ENCODE measurements around the gene DNAH11. TPM values are rescaled to one million over a fixed set of nuclear protein-coding genes. Genes with fewer than 3 reads are reported as not detected.

Gene DNAH11, protein sequence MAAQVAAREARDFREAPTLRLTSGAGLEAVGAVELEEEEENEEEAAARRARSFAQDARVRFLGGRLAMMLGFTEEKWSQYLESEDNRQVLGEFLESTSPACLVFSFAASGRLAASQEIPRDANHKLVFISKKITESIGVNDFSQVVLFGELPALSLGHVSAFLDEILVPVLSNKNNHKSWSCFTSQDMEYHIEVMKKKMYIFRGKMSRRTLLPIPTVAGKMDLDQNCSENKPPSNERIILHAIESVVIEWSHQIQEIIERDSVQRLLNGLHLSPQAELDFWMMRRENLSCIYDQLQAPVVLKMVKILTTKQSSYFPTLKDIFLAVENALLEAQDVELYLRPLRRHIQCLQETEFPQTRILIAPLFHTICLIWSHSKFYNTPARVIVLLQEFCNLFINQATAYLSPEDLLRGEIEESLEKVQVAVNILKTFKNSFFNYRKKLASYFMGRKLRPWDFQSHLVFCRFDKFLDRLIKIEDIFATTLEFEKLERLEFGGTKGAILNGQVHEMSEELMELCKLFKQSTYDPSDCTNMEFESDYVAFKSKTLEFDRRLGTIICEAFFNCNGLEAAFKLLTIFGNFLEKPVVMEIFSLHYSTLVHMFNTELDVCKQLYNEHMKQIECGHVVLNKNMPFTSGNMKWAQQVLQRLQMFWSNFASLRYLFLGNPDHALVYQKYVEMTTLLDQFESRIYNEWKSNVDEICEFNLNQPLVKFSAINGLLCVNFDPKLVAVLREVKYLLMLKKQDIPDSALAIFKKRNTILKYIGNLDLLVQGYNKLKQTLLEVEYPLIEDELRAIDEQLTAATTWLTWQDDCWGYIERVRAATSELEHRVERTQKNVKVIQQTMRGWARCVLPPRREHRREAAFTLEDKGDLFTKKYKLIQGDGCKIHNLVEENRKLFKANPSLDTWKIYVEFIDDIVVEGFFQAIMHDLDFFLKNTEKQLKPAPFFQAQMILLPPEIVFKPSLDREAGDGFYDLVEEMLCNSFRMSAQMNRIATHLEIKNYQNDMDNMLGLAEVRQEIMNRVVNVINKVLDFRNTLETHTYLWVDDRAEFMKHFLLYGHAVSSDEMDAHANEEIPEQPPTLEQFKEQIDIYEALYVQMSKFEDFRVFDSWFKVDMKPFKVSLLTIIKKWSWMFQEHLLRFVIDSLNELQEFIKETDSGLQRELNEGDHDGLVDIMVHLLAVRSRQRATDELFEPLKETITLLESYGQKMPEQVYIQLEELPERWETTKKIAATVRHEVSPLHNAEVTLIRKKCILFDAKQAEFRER (N-terminal part only)
- under 1 TPM in 2 of 4 donors, not detected in 2; 0.24 to 0.33 TPM for polyA plus RNA-seq
- long read RNA-seq, donor 1 = 0 reads
- long read RNA-seq, donor 2 = 0 reads
- long read RNA-seq, donor 3, partial matches to known transcripts = 5 of 5 reads
- long read RNA-seq, donor 3, other reads (novel, unspliced or antisense) = 0 of 5 reads
- long read RNA-seq, donor 4 = 0 reads
- long read RNA-seq, donor 5 = 0 reads
- long read RNA-seq, donor 6 = 0 reads
- long read RNA-seq, donor 7, partial matches to known transcripts = 79 of 113 reads
- long read RNA-seq, donor 7, other reads (novel, unspliced or antisense) = 34 of 113 reads
- long read RNA-seq, donor 8 = 0 reads
- long read RNA-seq, donor 9 = 0 reads
- long read RNA-seq, donor 10, partial matches to known transcripts = 10 of 10 reads
- long read RNA-seq, donor 10, other reads (novel, unspliced or antisense) = 0 of 10 reads

DNA sequence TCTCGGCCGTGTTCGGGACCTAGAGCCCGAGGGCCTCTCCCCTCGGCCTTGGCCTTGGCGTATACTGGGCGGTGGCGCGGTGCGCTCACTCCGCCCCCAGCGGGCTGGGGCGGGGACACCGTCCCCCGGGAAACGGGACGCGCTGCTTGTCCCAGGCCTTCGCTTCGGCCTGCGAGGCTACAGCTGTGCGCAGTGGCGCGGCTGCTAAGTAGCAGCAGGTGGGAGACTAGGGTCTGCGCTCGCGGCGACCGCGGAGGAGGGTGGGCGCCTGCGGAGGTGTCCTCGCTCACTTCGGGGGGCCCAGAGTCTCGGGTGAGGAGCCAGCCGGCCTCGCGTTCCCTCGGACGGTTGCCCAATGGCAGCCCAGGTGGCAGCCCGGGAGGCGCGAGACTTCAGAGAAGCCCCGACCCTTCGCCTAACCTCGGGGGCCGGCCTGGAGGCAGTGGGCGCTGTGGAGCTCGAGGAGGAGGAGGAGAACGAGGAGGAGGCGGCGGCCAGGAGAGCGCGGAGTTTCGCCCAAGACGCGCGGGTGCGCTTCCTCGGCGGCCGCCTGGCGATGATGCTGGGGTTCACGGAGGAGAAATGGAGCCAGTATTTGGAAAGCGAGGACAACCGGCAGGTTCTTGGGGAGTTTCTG is at the start of gene DNAH11:
Gene DNAH11, plus strand, starts transcription at position 149 of the 637 bp plus-strand sequence. Its CDS starts 207 bp downstream, at position 356.
- Histone ChIP-seq H3K36me3 (ENCODE audit: control insufficient read depth in 3 of 3, insufficient read depth in 2 of 3, low read depth in 1 of 3, low read length in 3 of 3) (no peaks in the 10 kb centered on the region), H3K4me1 (ENCODE audit: control insufficient read depth in 3 of 3, insufficient read depth in 2 of 3, low read depth in 1 of 3, low read length in 2 of 3) (peaks cover 0 to 2% (median 0%) of the 10 kb centered on the region in 3 donors), H3K27ac (ENCODE audit: low read depth in 1 of 3, low read length in 2 of 3) (no peak within 1 kb of the TSS), H3K27me3 (ENCODE audit: control insufficient read depth in 3 of 3, insufficient read depth in 3 of 3, low read length in 3 of 3) (peaks cover 10 to 58% (median 16%) of the 10 kb centered on the region in 3 donors), H3K4me3 (ENCODE audit: low read depth in 1 of 3, low read length in 3 of 3) (peak within 1 kb of the TSS in 2 of 3 donors; percentile 22 to 37), H3K9me3 (ENCODE audit: control insufficient read depth in 2 of 2, insufficient read depth in 1 of 2, low read depth in 1 of 2, low read length in 1 of 2) (no peaks in the 10 kb centered on the region)
- FAIRE-seq = no peak
- DNase-seq = peak; percentile 39 to 47
- WGBS, 3 donors = 1 to 2% (median 1%) methylated on average over 63 to 66 of the region's 66 CpGs

DNA sequence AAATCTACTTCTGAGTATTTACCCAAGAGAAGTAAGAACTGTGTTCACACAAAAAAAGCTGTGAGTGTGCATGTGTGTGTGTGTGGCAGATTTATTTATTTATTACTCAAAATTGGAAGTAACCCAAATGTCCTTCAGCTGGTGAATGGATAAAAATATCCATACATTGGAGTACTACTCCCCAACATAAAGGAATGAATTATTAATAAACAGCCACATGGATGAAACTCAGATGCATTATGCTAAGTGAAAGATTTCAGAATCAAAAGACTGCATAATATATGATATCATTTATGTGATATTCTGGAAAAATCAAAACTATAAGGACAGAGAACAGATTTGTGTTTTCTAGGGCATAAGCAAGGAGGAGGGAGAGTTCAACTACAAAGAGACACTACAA is 47.1 kb upstream of the DNAH11 start:
- no peak for DNase-seq
- Histone ChIP-seq H3K27ac (ENCODE audit: low read depth in 1 of 3, low read length in 2 of 3) (no peak overlapping the region), H3K9me3 (ENCODE audit: control insufficient read depth in 2 of 2, insufficient read depth in 1 of 2, low read depth in 1 of 2, low read length in 1 of 2) (peaks cover 0 to 12% of the 10 kb centered on the region in 2 donors), H3K4me3 (ENCODE audit: low read depth in 1 of 3, low read length in 3 of 3) (no peak overlapping the region), H3K36me3 (ENCODE audit: control insufficient read depth in 3 of 3, insufficient read depth in 2 of 3, low read depth in 1 of 3, low read length in 3 of 3) (peaks cover 0 to 1% (median 0%) of the 10 kb centered on the region in 3 donors), H3K27me3 (ENCODE audit: control insufficient read depth in 3 of 3, insufficient read depth in 3 of 3, low read length in 3 of 3) (no peaks in the 10 kb centered on the region), H3K4me1 (ENCODE audit: control insufficient read depth in 3 of 3, insufficient read depth in 2 of 3, low read depth in 1 of 3, low read length in 2 of 3) (no peaks in the 10 kb centered on the region)
- no peak for FAIRE-seq

- H3K36me3 ChIP-seq (ENCODE audit: control insufficient read depth in 3 of 3, insufficient read depth in 2 of 3, low read depth in 1 of 3, low read length in 3 of 3) = no peaks in the 10 kb centered on the region
- no peak overlapping the region for H3K4me3 ChIP-seq (ENCODE audit: low read depth in 1 of 3, low read length in 3 of 3)
- no peak overlapping the region for H3K27ac ChIP-seq (ENCODE audit: low read depth in 1 of 3, low read length in 2 of 3)
- FAIRE-seq = no peak
- H3K27me3 ChIP-seq (ENCODE audit: control insufficient read depth in 3 of 3, insufficient read depth in 3 of 3, low read length in 3 of 3) = no peaks in the 10 kb centered on the region
- no peaks in the 10 kb centered on the region for H3K4me1 ChIP-seq (ENCODE audit: control insufficient read depth in 3 of 3, insufficient read depth in 2 of 3, low read depth in 1 of 3, low read length in 2 of 3)
- peaks cover 0 to 16% of the 10 kb centered on the region in 2 donors for H3K9me3 ChIP-seq (ENCODE audit: control insufficient read depth in 2 of 2, insufficient read depth in 1 of 2, low read depth in 1 of 2, low read length in 1 of 2)
- DNase-seq = no peak
Measured at GRCh38 chr7:21497072-21497471, 45.8 kb upstream of the DNAH11 start.

DNA sequence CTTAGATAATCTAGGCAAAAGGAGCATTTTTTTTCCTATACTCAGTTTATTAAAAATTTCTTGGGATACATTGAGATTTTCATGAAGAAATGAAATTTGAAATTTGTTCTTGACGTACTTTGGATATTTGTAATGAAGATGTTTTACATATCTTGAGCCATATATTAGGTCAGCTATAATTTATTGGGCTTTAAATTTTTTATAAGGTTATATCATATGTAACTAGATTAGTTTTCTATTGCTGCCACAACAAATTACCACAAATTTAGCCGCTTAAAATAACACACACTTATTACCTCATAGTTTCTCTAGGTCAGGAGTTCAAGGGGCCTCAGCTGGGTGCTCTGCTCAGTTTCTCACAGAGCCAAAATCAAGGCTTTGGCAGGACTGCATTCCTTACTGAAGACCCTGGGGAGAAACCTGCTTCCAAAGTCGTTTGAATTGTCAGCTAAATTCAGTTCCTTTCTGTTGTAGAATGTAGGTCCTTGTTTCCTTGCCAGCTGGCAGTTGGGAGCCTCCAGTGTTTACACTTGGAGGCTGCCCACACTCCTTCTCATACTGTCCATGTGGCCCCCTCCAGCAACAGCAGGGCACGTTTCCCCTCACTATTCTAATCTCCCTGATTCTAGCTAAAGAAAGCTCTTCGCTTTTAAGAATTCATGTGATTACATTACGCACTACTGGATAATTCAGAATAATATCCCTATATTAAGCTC is 42.6 kb upstream of the DNAH11 start:
- H3K27me3 ChIP-seq (ENCODE audit: control insufficient read depth in 3 of 3, insufficient read depth in 3 of 3, low read length in 3 of 3) = no peaks in the 10 kb centered on the region
- no peaks in the 10 kb centered on the region for H3K4me1 ChIP-seq (ENCODE audit: control insufficient read depth in 3 of 3, insufficient read depth in 2 of 3, low read depth in 1 of 3, low read length in 2 of 3)
- DNase-seq = no peak
- peaks cover 0 to 16% of the 10 kb centered on the region in 2 donors for H3K9me3 ChIP-seq (ENCODE audit: control insufficient read depth in 2 of 2, insufficient read depth in 1 of 2, low read depth in 1 of 2, low read length in 1 of 2)
- H3K36me3 ChIP-seq (ENCODE audit: control insufficient read depth in 3 of 3, insufficient read depth in 2 of 3, low read depth in 1 of 3, low read length in 3 of 3) = no peaks in the 10 kb centered on the region
- no peak for FAIRE-seq
- no peak overlapping the region for H3K27ac ChIP-seq (ENCODE audit: low read depth in 1 of 3, low read length in 2 of 3)
- H3K4me3 ChIP-seq (ENCODE audit: low read depth in 1 of 3, low read length in 3 of 3) = no peak overlapping the region
- 86 to 90% (median 88%) methylated on average over 6 of the region's 6 CpGs for WGBS, 3 donors

- H3K4me3 ChIP-seq (ENCODE audit: low read depth in 1 of 3, low read length in 3 of 3) = no peak overlapping the region
- no peaks in the 10 kb centered on the region for H3K4me1 ChIP-seq (ENCODE audit: control insufficient read depth in 3 of 3, insufficient read depth in 2 of 3, low read depth in 1 of 3, low read length in 2 of 3)
- WGBS, 3 donors = 61 to 84% (median 72%) methylated on average over 2 of the region's 2 CpGs
- DNase-seq (peak; percentile 11 to 29), FAIRE-seq (no peak)
- no peak overlapping the region for H3K27ac ChIP-seq (ENCODE audit: low read depth in 1 of 3, low read length in 2 of 3)
- H3K9me3 ChIP-seq (ENCODE audit: control insufficient read depth in 2 of 2, insufficient read depth in 1 of 2, low read depth in 1 of 2, low read length in 1 of 2) = peaks cover 0 to 12% of the 10 kb centered on the region in 2 donors
- H3K27me3 ChIP-seq (ENCODE audit: control insufficient read depth in 3 of 3, insufficient read depth in 3 of 3, low read length in 3 of 3) = no peaks in the 10 kb centered on the region
- H3K36me3 ChIP-seq (ENCODE audit: control insufficient read depth in 3 of 3, insufficient read depth in 2 of 3, low read depth in 1 of 3, low read length in 3 of 3) = peaks cover 0 to 8% (median 0%) of the 10 kb centered on the region in 3 donors
Measured at GRCh38 chr7:21504021-21504420, 38.8 kb upstream of the DNAH11 start.

- DNase-seq (peak; percentile 45 to 61), FAIRE-seq (no peak)
Measured at GRCh38 chr7:21507627-21508343, 35.1 kb upstream of the DNAH11 start.

More at GRCh38 chr7:21507627-21508343, 35.1 kb upstream of the DNAH11 start:
- Histone ChIP-seq H3K27ac (ENCODE audit: low read depth in 1 of 3, low read length in 2 of 3) (no peak overlapping the region), H3K9me3 (ENCODE audit: control insufficient read depth in 2 of 2, insufficient read depth in 1 of 2, low read depth in 1 of 2, low read length in 1 of 2) (peaks cover 0 to 4% of the 10 kb centered on the region in 2 donors), H3K4me3 (ENCODE audit: low read depth in 1 of 3, low read length in 3 of 3) (no peak overlapping the region), H3K36me3 (ENCODE audit: control insufficient read depth in 3 of 3, insufficient read depth in 2 of 3, low read depth in 1 of 3, low read length in 3 of 3) (peaks cover 2 to 8% (median 3%) of the 10 kb centered on the region in 3 donors), H3K27me3 (ENCODE audit: control insufficient read depth in 3 of 3, insufficient read depth in 3 of 3, low read length in 3 of 3) (no peaks in the 10 kb centered on the region), H3K4me1 (ENCODE audit: control insufficient read depth in 3 of 3, insufficient read depth in 2 of 3, low read depth in 1 of 3, low read length in 2 of 3) (no peaks in the 10 kb centered on the region)
- WGBS, 3 donors = 84 to 87% (median 86%) methylated on average over 8 of the region's 8 CpGs
